GM12891 (cell line): ENCODE measurements around the gene THUMPD2.
"Not testable (repeated sequence)": the region's sequence is repeated elsewhere in the genome, so short reads cannot be mapped to it uniquely, and the experiment has no call there.

Experiments used
- DNase-seq: peaks from one replicate; pipeline ENCODE4 v3.0.0; 2011; ENCODE audit warnings: low spot score; ENCODE audit not compliant: insufficient read length
- FAIRE-seq: peaks from 2 replicates; lab custom pipeline; 2011; peaks lifted over from hg19 to GRCh38; lab: Jason Lieb, UNC
- PAX5 ChIP-seq: IDR thresholded peaks from 2 replicates; pipeline ENCODE4 v1.6.1; 2011; ENCODE audit warnings: low read length, moderate library complexity, mild to moderate bottlenecking; ENCODE audit not compliant: insufficient read depth, severe bottlenecking
- POLR2A ChIP-seq: IDR thresholded peaks from 2 replicates; pipeline ENCODE4 v1.6.1; 2011; ENCODE audit warnings: low read depth, low read length, control low read depth
- POLR2AphosphoS5 ChIP-seq: IDR thresholded peaks from 2 replicates; pipeline ENCODE4 v1.6.1; 2011; ENCODE audit warnings: low read depth, low read length, control low read depth
- POU2F2 ChIP-seq: IDR thresholded peaks from 2 replicates; pipeline ENCODE4 v1.6.1; 2011; ENCODE audit warnings: low read depth, mild to moderate bottlenecking, control low read depth, low read length, moderate library complexity
- SPI1 ChIP-seq: IDR thresholded peaks from 2 replicates; pipeline ENCODE4 v1.6.1; 2011; ENCODE audit warnings: low read depth, low read length, control low read depth
- TAF1 ChIP-seq: IDR thresholded peaks from 2 replicates; pipeline ENCODE4 v1.6.1; 2011; ENCODE audit warnings: low read depth, low read length, control low read depth

The THUMPD2 gene

GRCh38 chr2:39736640-39737039, 42.4 kb downstream of the THUMPD2 start:
- FAIRE-seq, result no peak
- no peak for DNase-seq
- TF ChIP-seq POU2F2 (no peak), PAX5 (no peak), TAF1 (no peak), POLR2AphosphoS5 (no peak), SPI1 (no peak), POLR2A (no peak)

GRCh38 chr2:39735648-39736047, 43.4 kb downstream of the THUMPD2 start:
- TF ChIP-seq TAF1 (no peak), POLR2A (no peak), SPI1 (no peak)
- FAIRE-seq, result no peak
- no peak for DNase-seq

GRCh38 chr2:39734445-39734844, 44.6 kb downstream of the THUMPD2 start:
- FAIRE-seq, result no peak
- TF ChIP-seq POLR2AphosphoS5 (no peak), SPI1 (no peak), TAF1 (no peak), POLR2A (no peak), POU2F2 (no peak), PAX5 (no peak)
- DNase-seq, result no peak

- DNase-seq, result no peak
- FAIRE-seq, result no peak
- no peak for TF ChIP-seq POLR2A
- TF ChIP-seq PAX5, result no peak
- TF ChIP-seq POLR2AphosphoS5, result 0 out of 2 replicates have a peak, but pooled peaks have one; percentile 38
Observed at GRCh38 chr2:39733070-39733674, 45.9 kb downstream of the THUMPD2 start.

DNA sequence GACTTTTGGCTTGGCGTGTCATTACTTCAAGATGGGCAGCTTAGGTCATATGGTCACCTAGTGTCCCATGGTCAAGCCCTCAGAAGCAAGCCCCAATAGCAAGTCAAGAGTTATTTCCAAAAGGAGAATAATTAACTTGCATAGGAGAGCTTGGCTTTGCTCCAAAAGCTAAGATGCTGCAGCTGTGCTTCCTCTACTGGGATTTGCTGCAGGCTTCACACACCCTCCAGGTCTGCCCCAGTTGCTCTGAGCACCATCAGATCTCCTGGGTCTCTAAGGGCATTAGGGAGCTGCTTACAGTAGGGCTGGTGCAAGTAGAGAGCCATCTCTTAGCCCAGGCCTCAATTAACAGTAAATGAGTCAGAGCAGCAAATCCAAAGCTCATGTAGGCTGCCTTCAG, 46.6 kb downstream of the THUMPD2 start:
- no peak for FAIRE-seq
- DNase-seq, result no peak
- TF ChIP-seq POU2F2 (no peak), POLR2A (no peak), POLR2AphosphoS5 (no peak), PAX5 (no peak), SPI1 (no peak), TAF1 (no peak)

DNA sequence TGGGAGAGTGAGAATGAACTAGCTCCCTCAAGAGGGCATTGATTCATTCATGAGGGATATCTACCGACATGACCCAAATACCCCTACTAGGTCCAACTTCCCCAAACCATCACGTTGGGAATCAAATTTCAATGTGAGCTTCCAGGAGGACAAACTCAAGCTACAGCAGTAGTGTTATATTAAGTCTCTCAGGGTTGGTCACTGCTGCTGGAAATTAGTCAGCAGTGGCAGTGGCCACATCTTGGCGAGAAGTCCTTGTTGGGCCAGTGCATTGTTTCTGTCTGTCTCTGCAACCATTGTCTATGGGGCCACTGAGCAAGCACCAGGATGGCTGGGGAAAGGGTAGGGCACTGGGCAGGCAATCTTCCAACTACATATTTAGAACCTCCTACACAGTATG, 47.5 kb downstream of the THUMPD2 start:
- FAIRE-seq, result no peak
- no peak for TF ChIP-seq SPI1
- TF ChIP-seq PAX5, result no peak
- no peak for TF ChIP-seq POLR2AphosphoS5
- no peak for TF ChIP-seq TAF1
- no peak for TF ChIP-seq POU2F2
- DNase-seq, result no peak

DNA sequence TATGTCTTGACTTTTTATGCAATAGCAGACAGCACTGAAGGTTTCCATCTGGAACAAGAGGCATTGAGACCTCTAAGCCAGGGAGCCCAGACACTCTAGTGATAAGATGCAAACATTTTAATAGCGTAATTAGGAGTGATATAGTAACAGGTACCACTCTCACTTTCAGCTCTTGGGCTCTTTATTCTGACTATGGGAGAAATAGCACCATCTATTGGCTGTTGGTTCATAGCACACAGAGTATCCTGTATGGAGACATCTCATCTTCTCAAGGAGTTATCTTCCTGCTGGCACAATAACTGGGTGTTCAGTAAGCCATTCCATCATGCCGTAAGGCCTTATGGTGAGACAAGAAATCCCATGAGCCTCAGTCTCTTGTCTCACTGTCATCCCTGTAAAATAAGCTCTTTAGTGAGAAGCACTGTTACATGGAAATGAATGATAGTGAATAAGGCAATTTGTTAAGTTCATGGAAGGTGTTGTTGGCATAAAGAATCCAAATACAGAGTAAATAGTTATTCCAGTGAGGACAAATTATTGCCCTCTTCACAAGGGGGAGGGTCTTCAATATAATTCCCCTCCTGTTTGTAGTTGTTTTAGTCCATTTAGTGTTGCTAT, 48.3 kb downstream of the THUMPD2 start:
- DNase-seq, result no peak
- peak; percentile 52 for FAIRE-seq
- TF ChIP-seq TAF1, result no peak
- no peak for TF ChIP-seq POLR2A
- TF ChIP-seq SPI1, result no peak
- TF ChIP-seq POLR2AphosphoS5, result no peak
- TF ChIP-seq PAX5, result no peak
- TF ChIP-seq POU2F2, result no peak

DNA sequence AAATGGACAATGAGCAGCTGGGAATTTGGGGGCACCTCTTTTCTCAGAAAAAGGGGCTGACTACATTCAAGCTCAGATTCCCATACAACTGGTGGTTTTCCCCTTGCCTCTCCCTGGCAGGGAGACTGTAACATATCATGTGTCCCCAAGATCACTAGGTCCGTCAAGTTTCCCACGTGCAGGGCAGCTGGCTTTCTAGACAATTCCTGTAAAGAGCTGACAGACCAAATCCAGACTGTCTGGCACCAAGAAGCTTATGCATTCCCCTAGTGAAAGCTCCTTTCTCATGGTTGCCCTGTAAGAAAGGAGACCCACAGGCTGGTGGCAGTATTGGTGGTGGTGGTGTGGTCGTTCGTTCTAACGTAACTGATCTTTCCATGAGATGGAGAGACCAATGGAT, 48.8 kb downstream of the THUMPD2 start:
- DNase-seq (no peak), FAIRE-seq (no peak)
- TF ChIP-seq POU2F2, result no peak
- no peak for TF ChIP-seq POLR2AphosphoS5
- no peak for TF ChIP-seq TAF1
- no peak for TF ChIP-seq POLR2A
- no peak for TF ChIP-seq SPI1
- no peak for TF ChIP-seq PAX5

GRCh38 chr2:39728941-39729351, 50.1 kb downstream of the THUMPD2 start:
- FAIRE-seq (no peak), DNase-seq (no peak)
- TF ChIP-seq POLR2AphosphoS5, result no peak

DNA sequence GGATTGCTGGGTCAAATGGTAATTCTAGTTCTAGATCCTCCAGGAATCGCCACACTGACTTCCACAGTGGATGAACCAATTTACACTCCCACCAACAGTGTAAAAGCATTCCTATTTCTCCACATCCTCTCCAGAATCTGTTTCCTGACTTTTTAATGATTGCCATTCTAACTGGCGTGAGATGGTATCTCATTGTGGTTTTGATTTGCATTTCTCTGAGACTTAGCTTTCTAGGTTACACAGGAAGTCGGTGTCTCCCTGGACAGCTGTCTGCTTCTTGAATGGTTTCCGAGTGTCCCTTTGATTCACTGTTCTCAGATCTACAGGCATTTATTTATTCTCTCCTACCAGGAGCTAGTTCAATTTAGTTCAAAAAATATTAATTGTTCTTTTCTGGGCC, 51.0 kb downstream of the THUMPD2 start:
- not testable (repeated sequence) for DNase-seq, FAIRE-seq

GRCh38 chr2:39725401-39725800, 53.7 kb downstream of the THUMPD2 start:
- no peak for FAIRE-seq
- DNase-seq, result no peak
- TF ChIP-seq PAX5, result no peak
- TF ChIP-seq SPI1, result no peak
- no peak for TF ChIP-seq TAF1
- TF ChIP-seq POLR2A, result no peak
- TF ChIP-seq POLR2AphosphoS5, result no peak
- TF ChIP-seq POU2F2, result no peak

More for the DNA sequence above, 51.0 kb downstream of the THUMPD2 start:
- TF ChIP-seq POU2F2 (peak; percentile 78; the same call in 1 of the 2 replicates), SPI1 (0 out of 2 replicates have a peak, but pooled peaks have one; percentile 13)
